GM21619 (cell line): ENCODE measurements around the gene CCT7.

ENCODE experiments used
- ATAC-seq: cut with Tn5 transposase; IDR thresholded peaks from one replicate; pipeline ENCODE4 v1.9.1; 2021; ENCODE audit not compliant: unreplicated experiment

CCT7 gene

DNA sequence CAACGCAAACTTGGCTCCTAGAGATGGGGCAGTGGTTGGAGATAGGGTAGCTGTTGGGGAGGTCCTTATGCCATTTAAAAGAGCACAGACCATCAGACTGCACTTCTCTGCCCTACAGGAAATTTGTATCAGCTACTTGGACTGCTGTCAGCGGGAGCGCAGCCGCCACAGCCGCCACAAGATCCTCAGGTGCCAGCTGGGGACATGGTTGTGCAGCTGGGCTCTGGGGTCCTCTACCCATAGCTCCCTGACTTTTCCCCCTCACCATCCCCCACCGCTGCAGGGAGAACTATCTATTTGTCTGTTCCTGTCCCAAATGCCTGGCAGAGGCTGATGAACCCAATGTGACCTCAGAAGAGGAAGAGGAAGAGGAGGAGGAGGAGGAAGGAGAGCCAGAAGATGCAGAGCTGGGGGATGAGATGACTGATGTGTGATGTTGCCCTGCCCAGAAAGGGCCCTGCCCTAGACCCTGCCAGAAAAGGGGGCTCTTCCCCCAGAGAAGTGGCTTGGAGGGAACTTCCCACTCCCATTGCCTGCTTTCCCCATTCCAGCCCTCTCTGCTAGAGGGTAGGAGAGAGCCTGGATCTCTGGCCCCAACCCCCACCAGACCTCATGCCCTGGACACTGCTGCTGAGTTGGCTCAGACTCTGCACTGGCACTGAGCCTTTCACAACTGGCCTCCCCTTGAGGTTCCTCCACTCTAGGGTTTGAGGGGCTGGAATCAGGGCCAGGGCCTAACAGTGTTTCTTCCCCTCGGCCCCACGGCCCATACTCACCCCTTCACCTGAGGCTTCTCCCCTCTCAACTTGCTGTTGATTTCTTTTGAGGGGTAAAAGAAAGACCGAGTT is 8.4 kb upstream of the CCT7 start:
- ATAC-seq: no peak

DNA sequence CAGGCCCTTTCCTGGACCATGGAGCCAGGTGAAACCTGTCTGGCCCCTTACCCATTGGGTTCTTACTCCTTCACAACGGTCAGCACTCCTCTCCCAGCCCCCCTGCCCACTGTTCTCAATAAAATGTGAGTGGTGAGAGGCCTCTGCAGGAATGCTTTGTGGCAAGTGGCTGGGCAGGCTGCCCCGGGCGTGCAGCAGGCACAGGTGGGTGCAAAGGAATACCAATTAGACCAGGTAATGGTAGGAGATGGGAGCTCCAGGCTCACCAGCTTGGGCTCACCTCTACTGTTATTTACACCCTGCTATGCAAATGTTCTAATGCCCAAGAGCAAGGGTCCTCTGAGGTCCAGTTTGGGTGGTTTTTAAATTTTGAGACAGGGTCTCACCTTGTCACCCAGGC is 7.0 kb upstream of the CCT7 start:
- ATAC-seq: no peak

DNA sequence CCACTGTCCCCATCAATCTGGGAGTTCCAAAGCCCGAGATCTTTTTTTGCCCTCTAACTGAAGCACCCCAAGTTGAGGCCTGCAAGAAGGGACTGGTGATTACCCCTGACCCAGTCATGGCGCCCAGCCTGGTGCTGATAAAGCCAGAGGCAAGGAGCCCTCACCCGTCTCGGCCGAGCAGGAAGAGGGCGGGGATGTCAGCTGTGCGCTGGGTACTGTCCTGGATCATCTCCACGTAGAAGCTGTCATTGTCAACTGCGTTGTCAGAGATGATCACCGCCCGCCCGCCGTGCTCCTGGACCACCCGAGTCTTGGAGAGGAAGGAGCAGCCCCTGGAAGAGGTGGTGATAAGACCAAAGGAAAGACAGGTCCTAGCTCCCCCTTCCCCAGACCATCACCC is 5.5 kb upstream of the CCT7 start:
- no peak for ATAC-seq

DNA sequence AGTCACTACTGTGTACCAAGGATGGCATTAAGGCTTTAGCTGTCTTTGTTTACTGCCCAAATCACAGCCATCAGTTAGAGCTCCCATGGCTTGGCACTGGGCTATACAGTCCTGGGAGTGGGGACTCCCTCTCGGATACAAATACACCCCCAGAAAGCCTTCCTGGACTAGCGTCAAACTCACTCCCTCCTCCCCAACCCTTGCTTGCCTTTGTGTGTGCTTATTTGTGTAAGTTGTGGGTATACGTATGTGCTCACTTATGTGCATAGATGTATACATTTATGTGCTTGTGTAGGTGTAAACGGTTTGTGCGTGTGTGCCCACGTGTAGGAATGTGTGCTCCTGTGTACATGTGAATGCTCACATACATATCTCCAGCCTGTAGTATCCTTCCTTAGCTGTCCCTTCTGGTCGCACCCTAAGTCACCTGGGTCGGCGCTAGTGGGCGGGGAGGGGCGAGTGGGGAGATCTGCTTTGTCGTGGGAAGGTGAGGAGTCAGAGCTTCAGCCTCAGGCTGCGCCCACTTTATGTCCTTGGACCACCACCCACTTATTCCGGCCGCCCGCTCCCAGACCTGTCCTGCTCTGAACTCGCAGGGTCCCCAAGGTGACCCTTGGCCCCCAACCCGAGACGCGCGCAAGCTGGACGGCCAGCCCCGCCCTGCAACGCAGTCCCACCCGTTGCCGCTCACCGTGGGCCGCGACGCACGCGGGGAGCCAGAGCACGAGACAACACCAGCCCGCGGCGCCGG is 1.5 kb upstream of the CCT7 start:
- peak; percentile 3 for ATAC-seq

DNA sequence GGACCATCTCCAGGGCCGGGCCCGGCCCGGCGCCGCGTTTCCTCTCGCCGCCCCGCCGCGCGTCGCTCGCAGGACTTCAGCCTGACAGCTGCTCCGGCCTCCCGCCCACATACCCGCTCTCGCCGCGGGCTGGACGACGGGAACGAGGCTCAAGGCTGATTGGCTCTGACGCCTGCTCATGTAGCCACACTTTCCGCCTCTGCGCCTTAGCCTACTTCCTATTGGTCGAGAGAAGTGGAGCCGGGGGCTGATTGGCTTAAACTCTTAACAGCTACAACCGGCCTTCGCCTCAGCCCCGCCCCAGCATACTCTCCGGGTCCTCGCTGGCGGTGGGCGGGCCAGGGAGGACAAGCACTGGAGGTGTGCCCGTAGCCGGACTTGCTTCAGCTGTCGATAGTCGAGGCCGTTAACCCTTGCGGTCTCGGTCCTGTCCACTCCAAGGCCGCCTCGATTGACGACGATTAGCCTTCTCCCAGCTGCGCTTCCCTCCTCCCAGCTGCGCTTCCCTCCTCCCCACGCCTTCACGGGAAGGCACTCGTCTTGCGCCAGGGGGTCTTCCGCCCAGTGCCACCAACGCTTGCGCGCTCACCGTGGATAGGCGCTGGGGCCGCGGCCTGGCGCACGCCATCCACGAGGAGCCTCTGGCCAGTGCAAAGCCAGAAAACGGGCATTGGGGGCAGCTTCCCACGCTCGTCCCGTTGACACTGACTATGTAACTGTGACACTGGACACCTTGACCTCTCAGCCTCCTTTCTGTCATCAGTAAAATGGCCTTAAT is 765 bp upstream of the CCT7 start, which contains the start of gene PRADC1:
TSS of gene PRADC1 (minus strand) at position 86 of the 778 bp plus-strand sequence. CDS start at position 7, 79 bp downstream.
- peak; percentile 90 for ATAC-seq

DNA sequence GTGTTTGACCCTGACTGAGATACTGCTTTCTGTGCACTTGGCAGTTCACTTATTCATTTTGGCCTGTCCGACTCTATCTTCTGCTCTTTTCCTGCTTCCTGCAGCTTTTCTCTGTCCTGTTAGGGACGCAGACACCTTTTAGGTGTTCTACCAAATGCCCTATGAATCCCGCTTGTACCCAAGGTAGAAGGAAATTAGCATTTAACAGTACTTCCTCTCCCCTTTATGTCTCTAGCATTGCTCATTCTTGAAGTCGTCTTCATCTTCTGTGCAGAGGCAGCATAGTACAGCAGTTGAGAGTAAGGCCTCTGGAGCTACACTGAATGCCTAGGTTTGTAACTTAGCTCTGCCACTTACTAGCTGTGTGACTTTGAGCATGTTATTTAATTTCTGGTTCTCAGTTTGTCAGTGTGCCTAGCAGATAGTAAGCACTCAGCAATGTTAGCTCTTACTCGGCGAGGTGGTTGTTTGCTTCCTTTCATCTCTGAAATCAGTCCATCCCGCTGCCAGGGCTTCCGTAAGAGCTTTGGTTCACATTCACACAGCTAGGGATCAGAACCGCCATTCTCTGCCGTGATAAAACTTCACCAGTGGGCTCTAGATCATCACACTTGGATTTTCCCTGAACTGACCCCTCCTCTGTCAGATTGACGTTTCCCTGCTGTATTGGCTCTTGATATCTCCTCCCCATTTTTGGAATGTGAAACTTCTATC is 1.4 kb downstream of the CCT7 start:
- ATAC-seq: no peak

DNA sequence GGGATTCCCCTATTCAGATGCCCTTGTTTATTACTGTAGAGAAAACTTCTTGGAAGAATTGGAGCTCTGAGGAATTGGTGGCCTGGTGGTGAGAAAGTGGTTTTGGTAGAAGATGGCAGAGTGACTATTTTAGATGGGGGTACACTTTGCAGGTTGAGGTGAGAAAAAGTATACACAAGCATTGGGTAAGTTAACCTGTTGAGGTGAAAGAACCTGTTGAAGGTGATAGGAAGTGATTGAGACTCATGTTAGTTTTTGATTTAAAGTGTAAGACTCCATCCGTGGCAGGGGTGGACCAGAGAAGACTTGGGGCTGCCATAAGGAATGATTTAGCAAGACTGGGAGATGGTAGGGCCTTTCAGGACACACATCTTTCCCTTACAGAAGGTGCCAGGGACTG is 3.1 kb downstream of the CCT7 start:
- ATAC-seq: no peak

DNA sequence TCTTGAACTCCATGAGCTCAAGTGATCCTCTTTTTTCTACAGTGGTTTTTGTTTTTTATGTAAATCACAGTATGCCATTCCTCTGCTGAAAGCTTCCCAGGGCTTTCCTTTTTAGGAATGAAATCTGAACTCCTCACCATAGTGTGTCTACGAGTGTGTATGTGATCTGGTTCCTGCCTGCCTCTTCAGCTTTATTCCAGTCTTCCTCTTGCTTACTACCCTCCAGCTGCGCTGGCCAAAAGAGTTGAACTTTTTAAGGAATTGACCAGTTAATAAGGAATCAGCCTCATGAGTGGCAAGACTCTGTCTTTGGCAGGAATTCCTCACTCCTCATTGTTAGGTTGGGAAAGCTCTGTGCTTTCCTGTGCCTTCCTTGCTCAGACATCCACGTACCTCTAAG is 4.0 kb downstream of the CCT7 start:
- ATAC-seq: no peak

DNA sequence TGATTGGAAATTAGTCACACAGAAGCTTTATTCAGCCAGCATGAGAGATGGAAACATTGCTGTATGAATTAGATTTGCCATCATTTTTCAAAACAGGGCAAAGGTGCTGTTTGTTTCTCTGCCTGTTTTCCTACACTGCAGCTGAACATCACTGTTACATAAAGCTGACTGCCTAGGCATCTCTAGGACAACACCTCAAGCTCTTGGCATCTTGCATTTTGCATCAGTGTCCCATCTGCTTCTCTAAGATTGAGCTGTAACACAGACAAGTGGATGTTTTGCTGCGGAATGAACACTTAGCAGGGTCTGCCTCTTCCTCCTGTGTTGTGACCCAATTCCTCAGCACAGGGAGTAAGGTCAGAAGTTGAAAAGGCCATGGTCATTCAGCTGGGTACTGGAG is 4.9 kb downstream of the CCT7 start:
- no peak for ATAC-seq

DNA sequence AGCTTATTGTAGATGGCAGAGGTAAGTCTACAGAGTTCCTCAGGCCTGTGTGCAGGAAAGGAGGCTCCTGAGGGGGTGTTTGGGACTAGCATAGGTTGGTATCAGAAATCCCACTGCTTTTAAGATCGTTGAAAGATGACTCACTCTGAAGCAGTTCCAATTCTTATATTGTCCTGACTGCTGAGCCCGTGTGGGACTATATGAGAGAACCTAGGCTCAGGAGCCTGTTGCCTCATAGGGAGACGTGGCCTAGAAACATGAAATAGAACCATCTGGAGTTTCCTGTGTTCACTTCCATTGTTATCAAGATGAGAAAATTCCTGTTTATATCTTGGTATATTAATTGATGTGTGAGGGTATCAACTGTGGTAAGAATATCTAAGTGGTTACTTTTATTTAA is 5.7 kb downstream of the CCT7 start:
- no peak for ATAC-seq

DNA sequence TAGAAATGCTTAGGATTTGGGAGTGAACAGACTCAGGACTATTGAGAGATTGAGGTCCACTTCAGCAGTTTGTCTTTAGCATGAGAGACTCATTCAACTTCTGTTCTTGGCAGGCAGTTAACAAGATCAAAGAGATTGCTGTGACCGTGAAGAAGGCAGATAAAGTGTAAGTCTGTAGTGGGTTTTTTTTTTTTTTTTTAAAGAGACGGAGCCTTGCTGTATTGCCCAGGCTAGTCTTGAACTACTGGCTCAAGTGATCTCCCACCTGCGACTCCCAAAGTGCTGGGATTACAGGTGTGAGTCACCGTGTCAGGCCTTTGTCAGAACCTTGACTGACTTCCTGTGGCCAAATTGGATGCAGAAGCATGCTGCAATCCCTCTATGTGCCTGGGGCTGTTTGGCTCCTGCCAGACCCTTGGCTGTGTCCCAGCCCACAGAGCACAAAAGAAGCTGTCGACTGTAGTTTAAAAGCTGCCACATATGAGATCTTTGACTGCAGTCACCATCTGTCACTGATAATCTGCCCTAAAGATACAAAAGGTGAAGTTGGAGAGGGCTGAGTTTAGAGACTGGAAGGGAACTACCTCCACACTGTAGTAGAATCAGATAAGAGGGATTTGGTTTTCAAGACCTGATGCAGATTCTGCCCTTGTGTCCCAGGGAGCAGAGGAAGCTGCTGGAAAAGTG is 9.9 kb downstream of the CCT7 start:
- ATAC-seq: no peak

DNA sequence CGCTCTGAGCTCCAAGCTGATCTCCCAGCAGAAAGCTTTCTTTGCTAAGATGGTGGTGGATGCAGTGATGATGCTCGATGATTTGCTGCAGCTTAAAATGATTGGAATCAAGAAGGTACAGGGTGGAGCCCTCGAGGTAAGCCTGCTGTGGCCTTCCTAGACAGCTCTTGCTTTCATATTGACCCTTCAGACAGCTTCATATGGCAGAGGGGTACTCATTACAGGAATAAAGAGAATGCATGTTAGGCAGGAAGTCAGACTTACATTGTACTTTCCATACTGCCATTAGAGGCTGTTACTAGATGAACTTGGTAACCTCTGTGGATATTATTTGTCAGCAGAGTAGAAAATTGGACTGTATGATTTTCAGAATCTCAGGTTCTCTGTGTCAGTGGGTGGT is 10.5 kb downstream of the CCT7 start:
- no peak for ATAC-seq

DNA sequence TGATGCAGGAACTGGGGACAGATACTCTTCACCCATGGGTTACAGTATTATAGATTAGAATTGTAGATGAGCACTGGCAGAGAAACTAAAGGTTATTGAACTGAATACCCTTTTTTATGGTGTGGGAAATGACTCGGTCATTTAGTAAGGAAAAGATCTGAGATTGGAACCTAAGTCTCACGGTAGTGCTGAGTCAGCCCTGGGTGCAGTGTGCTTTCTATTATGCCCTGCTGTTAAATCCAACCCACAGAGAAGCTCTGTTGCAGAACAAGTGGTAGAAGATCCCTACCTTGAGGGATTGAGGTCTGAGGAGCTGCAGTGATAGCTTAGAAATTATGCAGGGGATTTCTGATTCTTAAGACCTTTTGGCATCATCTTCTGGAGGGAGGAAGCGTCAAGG is 12.7 kb downstream of the CCT7 start:
- ATAC-seq: no peak

DNA sequence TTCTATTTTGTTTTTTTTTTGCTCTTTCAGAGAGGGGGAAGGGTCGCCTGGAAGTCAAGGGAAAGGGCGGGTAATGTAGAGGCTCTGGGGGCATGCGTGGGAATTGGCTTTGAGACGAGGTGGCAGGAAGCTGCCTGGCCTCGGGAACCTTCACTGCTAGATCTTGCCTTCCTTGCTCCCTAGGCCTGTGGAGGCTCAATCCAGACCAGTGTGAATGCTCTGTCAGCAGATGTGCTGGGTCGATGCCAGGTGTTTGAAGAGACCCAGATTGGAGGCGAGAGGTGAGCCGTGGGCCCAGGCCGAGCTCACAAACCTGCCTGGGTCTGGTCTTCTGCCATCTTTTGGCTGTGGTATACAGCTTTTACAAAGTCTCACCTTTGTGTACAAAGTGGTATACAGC is 15.5 kb downstream of the CCT7 start:
- ATAC-seq: no peak

DNA sequence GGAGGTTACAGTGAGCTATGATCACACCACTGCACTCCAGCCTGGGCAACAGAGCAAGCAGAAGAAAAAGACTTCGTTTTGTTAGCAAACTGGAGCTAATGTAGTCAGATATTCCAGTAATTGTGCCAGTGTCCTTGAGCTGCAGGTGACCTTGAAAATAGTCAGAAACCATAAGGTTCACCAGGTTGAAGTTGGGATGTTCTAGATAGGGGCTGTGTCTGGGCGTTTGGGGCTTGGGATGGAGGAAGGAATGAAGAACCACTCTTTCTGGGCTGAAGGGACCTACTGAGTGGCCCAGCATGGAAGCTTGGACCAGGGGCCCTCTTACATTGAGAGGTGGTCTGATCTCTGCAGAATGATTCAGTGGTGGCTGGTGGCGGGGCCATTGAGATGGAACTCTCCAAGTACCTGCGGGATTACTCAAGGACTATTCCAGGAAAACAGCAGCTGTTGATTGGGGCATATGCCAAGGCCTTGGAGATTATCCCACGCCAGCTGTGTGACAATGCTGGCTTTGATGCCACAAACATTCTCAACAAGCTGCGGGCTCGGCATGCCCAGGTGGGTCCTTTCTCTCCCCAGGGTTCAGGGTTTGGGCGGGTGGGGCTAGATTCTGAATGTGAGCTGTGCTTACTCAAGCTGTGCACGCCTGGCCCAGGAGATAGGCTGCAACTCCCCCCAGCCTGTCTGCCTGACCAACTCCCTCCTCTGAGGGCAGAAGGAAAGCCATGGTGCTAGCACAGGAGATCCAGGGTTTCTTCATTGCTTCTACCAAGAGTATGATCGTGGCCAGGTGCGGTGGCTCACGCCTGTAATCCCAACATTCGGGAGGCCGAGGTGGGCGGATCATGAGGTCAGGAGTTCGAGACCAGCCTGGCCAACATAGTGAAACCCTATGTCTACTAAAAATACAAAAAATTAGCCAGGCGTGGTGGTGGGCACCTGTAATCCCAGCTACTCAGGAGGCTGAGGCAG is 17.1 kb downstream of the CCT7 start:
- no peak for ATAC-seq

DNA sequence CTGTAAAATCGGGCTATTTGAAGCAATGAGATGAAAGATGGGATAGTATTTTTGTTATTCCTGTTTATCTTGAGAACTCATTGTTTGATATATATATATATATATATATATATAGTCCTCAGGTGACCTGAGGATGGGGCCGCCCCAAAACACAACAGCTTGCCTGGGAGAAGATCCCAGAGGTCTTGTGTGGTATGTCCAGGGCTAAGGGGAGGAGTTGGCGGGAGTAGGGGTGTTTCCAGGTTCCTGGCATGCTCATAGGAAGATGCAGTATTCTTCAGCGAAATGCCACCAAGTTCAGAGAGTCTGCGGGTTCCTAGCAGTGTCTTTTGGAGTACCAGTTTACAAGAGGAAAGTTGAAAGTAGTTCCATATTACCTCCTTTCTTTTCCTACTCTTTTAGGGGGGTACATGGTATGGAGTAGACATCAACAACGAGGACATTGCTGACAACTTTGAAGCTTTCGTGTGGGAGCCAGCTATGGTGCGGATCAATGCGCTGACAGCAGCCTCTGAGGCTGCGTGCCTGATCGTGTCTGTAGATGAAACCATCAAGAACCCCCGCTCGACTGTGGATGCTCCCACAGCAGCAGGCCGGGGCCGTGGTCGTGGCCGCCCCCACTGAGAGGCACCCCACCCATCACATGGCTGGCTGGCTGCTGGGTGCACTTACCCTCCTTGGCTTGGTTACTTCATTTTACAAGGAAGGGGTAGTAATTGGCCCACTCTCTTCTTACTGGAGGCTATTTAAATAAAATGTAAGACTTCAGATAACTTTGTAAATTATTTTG is 18.3 kb downstream of the CCT7 start:
- ATAC-seq: no peak

DNA sequence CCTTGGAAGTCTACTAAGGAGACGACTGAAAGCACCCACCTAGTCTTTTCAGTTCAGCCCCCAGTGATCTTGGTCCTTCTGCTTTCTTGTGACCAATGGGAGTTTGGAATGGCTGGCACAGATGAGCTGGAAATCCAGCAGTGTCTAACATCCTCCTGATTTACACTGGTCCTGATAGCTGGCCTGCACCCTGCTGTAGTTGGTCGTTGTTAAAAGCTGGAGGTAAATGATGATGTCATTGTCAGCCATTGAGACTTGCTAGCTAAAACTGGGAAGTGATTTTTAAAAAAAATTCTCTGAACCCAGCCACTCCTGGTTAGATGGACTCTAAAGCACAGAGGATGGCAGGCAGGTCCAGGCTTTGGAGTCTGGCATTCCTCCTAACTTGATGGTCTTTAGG is 19.3 kb downstream of the CCT7 start:
- ATAC-seq: no peak

DNA sequence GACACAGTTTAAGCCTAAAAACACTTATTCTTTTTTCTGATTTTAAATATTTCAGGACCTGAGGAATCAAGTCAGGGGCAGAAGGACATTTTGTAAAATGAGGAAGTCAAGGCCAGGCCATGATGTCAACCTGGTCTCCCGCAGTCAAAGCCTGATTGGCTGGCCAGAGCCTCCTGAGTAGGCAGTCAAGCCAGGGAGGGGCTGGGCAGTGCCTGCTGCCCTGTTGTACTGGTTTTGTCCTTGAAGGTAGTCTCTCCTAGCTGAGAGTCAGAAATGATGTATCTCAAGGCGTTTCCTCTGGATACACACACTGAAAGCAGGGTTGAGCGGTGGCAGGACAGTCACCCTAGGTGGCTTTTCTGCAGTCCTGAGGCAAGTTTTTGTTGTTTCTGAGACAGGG is 19.8 kb downstream of the CCT7 start:
- no peak for ATAC-seq
